ENCODE results near the gene CACNA2D2.

- TF ChIP-seq CTCF (IDR thresholded peaks at IDR 0.05; ENCODE audit: low read depth, low read length, missing input control): no peak
- TF ChIP-seq HNF4G (IDR thresholded peaks at IDR 0.05): no peak
- TF ChIP-seq RXRA (IDR thresholded peaks at IDR 0.05): no peak
- no peak for TF ChIP-seq MAX (IDR thresholded peaks at IDR 0.05)
- TF ChIP-seq TAF1 (conservative IDR thresholded peaks at IDR 0.05): no peak
- no peak for TF ChIP-seq JUND (IDR thresholded peaks at IDR 0.05)
- no peak for TF ChIP-seq RAD21 (IDR thresholded peaks at IDR 0.05)
These were observed 183.4 kb downstream of the CACNA2D2 start for GRCh38 chr3:50319894-50320625.

All from liver (tissue), 3 donors.